ENCODE results near the gene TOM1L2. TPM values are rescaled to one million over a fixed set of nuclear protein-coding genes. Genes with fewer than 3 reads are reported as not detected.

TOM1L2 gene
- polyA plus RNA-seq, 1 donor from 2014 or later = 40.9 TPM

GRCh38 chr17:17798010-17798556 lies 174.1 kb downstream of the TOM1L2 start:
- H3K4me3 ChIP-seq (ENCODE audit: low read length) = no peak overlapping the region
- H2AFZ ChIP-seq (ENCODE audit: low read depth, low read length) = no peak overlapping the region
- no peak overlapping the region for H3K27ac ChIP-seq (ENCODE audit: low read length)
- no peak overlapping the region for H3K9ac ChIP-seq (ENCODE audit: low read length)
- no peaks in the 10 kb centered on the region for H3K9me3 ChIP-seq (ENCODE audit: low read length)
- no peak overlapping the region for H3K4me2 ChIP-seq (ENCODE audit: low read length)
- H3K9me2 ChIP-seq (ENCODE audit: insufficient read depth, low read length) = no peaks in the 10 kb centered on the region
- peaks cover 17% of the 10 kb centered on the region for H3K36me3 ChIP-seq (ENCODE audit: insufficient read depth, low read length)
- peaks cover 15% of the 10 kb centered on the region for H4K20me1 ChIP-seq (ENCODE audit: insufficient read depth)
- no peak for TF ChIP-seq REST (IDR thresholded peaks at IDR 0.05; ENCODE audit: borderline replicate concordance)
- no peak for TF ChIP-seq CTCF (IDR thresholded peaks at IDR 0.05; ENCODE audit: poor library complexity, severe bottlenecking)
- TF ChIP-seq SMC3 (conservative IDR thresholded peaks at IDR 0.05; ENCODE audit: poor library complexity) = no peak
- no peak for TF ChIP-seq EZH2 (IDR thresholded peaks at IDR 0.05; ENCODE audit: borderline replicate concordance, insufficient read depth, low read length, poor library complexity, severe bottlenecking)
- TF ChIP-seq MXI1 (conservative IDR thresholded peaks at IDR 0.05; ENCODE audit: poor library complexity, severe bottlenecking) = no peak
- TF ChIP-seq TAF1 (IDR thresholded peaks at IDR 0.05; ENCODE audit: low read depth) = no peak
- TF ChIP-seq RAD21 (conservative IDR thresholded peaks at IDR 0.05) = no peak
- no peak for TF ChIP-seq EP300 (conservative IDR thresholded peaks at IDR 0.05; ENCODE audit: poor library complexity, severe bottlenecking)
- no peak for TF ChIP-seq POLR2AphosphoS5 (IDR thresholded peaks at IDR 0.05)
- peaks cover 61% of the 10 kb centered on the region for H3K79me2 ChIP-seq (replicated peaks; ENCODE audit: insufficient read depth, low read length)
- H3K27me3 ChIP-seq (ENCODE audit: insufficient read depth, low read depth, low read length) = no peaks in the 10 kb centered on the region
- H3F3A ChIP-seq (ENCODE audit: insufficient read depth, low read length, poor library complexity, severe bottlenecking) = peaks cover 4% of the 10 kb centered on the region

- H3K27me3 ChIP-seq (ENCODE audit: insufficient read depth, low read depth, low read length) = no peaks in the 10 kb centered on the region
- H3K9me3 ChIP-seq (ENCODE audit: low read length) = no peaks in the 10 kb centered on the region
- H3F3A ChIP-seq (ENCODE audit: insufficient read depth, low read length, poor library complexity, severe bottlenecking) = peaks cover 4% of the 10 kb centered on the region
- H4K20me1 ChIP-seq (ENCODE audit: insufficient read depth) = peaks cover 15% of the 10 kb centered on the region
- no peak overlapping the region for H3K4me2 ChIP-seq (ENCODE audit: low read length)
- no peak overlapping the region for H3K27ac ChIP-seq (ENCODE audit: low read length)
- peaks cover 60% of the 10 kb centered on the region for H3K79me2 ChIP-seq (replicated peaks; ENCODE audit: insufficient read depth, low read length)
- no peak overlapping the region for H2AFZ ChIP-seq (ENCODE audit: low read depth, low read length)
- H3K9ac ChIP-seq (ENCODE audit: low read length) = no peak overlapping the region
- H3K36me3 ChIP-seq (ENCODE audit: insufficient read depth, low read length) = peaks cover 17% of the 10 kb centered on the region
- no peaks in the 10 kb centered on the region for H3K9me2 ChIP-seq (ENCODE audit: insufficient read depth, low read length)
- no peak for TF ChIP-seq SMC3 (conservative IDR thresholded peaks at IDR 0.05; ENCODE audit: poor library complexity)
- TF ChIP-seq RAD21 (conservative IDR thresholded peaks at IDR 0.05) = no peak
- TF ChIP-seq EP300 (conservative IDR thresholded peaks at IDR 0.05; ENCODE audit: poor library complexity, severe bottlenecking) = no peak
- no peak for TF ChIP-seq CTCF (IDR thresholded peaks at IDR 0.05; ENCODE audit: poor library complexity, severe bottlenecking)
- no peak for TF ChIP-seq REST (IDR thresholded peaks at IDR 0.05; ENCODE audit: borderline replicate concordance)
- TF ChIP-seq POLR2AphosphoS5 (IDR thresholded peaks at IDR 0.05) = no peak
- TF ChIP-seq MXI1 (conservative IDR thresholded peaks at IDR 0.05; ENCODE audit: poor library complexity, severe bottlenecking) = no peak
- no peak for TF ChIP-seq TAF1 (IDR thresholded peaks at IDR 0.05; ENCODE audit: low read depth)
- TF ChIP-seq EZH2 (IDR thresholded peaks at IDR 0.05; ENCODE audit: borderline replicate concordance, insufficient read depth, low read length, poor library complexity, severe bottlenecking) = no peak
- no peak overlapping the region for H3K4me3 ChIP-seq (ENCODE audit: low read length)
These were observed 174.9 kb downstream of the TOM1L2 start for GRCh38 chr17:17797119-17797809.

Data from neural cell (in vitro differentiated cells).